ENCODE data around the gene SLC9A1.
A peak's percentile ranks its signal among the peaks of the same experiment; 100 is the strongest.
"Not testable (repeated sequence)": the region's sequence is repeated elsewhere in the genome, so short reads cannot be mapped to it uniquely, and the experiment has no call there.

SLC9A1 gene

GRCh38 chr1:27135541-27136235 is 19.2 kb downstream of the SLC9A1 start:
- no peak for DNase-seq (ENCODE audit: insufficient read length, low spot score)
- no peak for FAIRE-seq

- FAIRE-seq: no peak
Observed at GRCh38 chr1:27133991-27134390, 20.9 kb downstream of the SLC9A1 start.

GRCh38 chr1:27133158-27133557 is 21.8 kb downstream of the SLC9A1 start:
- FAIRE-seq (no peak), DNase-seq (ENCODE audit: insufficient read length, low spot score) (no peak)

More at GRCh38 chr1:27133991-27134390, 20.9 kb downstream of the SLC9A1 start:
- no peak for DNase-seq (ENCODE audit: insufficient read length, low spot score)

GRCh38 chr1:27132624-27133023 is 22.3 kb downstream of the SLC9A1 start:
- DNase-seq (ENCODE audit: insufficient read length, low spot score): no peak
- FAIRE-seq: no peak

- FAIRE-seq (no peak), DNase-seq (ENCODE audit: insufficient read length, low spot score) (no peak)
Observed at GRCh38 chr1:27132147-27132546, 22.8 kb downstream of the SLC9A1 start.

- no peak for FAIRE-seq
- no peak for DNase-seq (ENCODE audit: insufficient read length, low spot score)
Observed at GRCh38 chr1:27130798-27131197, 24.1 kb downstream of the SLC9A1 start.

GRCh38 chr1:27129225-27129624 is 25.7 kb downstream of the SLC9A1 start:
- DNase-seq (ENCODE audit: insufficient read length, low spot score) (no peak), FAIRE-seq (no peak)

- DNase-seq (ENCODE audit: insufficient read length, low spot score) (no peak), FAIRE-seq (no peak)
Observed at GRCh38 chr1:27127419-27127818, 27.5 kb downstream of the SLC9A1 start.

- DNase-seq (ENCODE audit: insufficient read length, low spot score): no peak
- no peak for FAIRE-seq
Observed at GRCh38 chr1:27126391-27126790, 28.5 kb downstream of the SLC9A1 start.

- FAIRE-seq; DNase-seq (ENCODE audit: insufficient read length, low spot score): not testable (repeated sequence)
Observed at GRCh38 chr1:27125125-27125524, 29.8 kb downstream of the SLC9A1 start.

- FAIRE-seq (no peak), DNase-seq (ENCODE audit: insufficient read length, low spot score) (no peak)
Observed at GRCh38 chr1:27124405-27124804, 30.5 kb downstream of the SLC9A1 start.

- FAIRE-seq (peak; percentile 72), DNase-seq (ENCODE audit: insufficient read length, low spot score) (peak; percentile 81)
Observed at GRCh38 chr1:27122652-27123051, 32.3 kb downstream of the SLC9A1 start.

GRCh38 chr1:27120854-27121253 is 34.1 kb downstream of the SLC9A1 start:
- DNase-seq (ENCODE audit: insufficient read length, low spot score) (no peak), FAIRE-seq (no peak)

- DNase-seq (ENCODE audit: insufficient read length, low spot score) (no peak), FAIRE-seq (no peak)
Observed at GRCh38 chr1:27118440-27118689, 36.6 kb downstream of the SLC9A1 start.

- DNase-seq (ENCODE audit: insufficient read length, low spot score) (no peak), FAIRE-seq (no peak)
Observed at GRCh38 chr1:27117733-27118439, 37.0 kb downstream of the SLC9A1 start.

GRCh38 chr1:27116697-27117096 is 38.2 kb downstream of the SLC9A1 start:
- FAIRE-seq (no peak), DNase-seq (ENCODE audit: insufficient read length, low spot score) (no peak)

GRCh38 chr1:27116232-27116631 is 38.7 kb downstream of the SLC9A1 start:
- FAIRE-seq (no peak), DNase-seq (ENCODE audit: insufficient read length, low spot score) (no peak)

- DNase-seq (ENCODE audit: insufficient read length, low spot score) (no peak), FAIRE-seq (no peak)
Observed at GRCh38 chr1:27114546-27114945, 40.4 kb downstream of the SLC9A1 start.

GRCh38 chr1:27113861-27114260 is 41.1 kb downstream of the SLC9A1 start:
- no peak for FAIRE-seq
- DNase-seq (ENCODE audit: insufficient read length, low spot score): no peak

GRCh38 chr1:27111626-27112573 is 43.0 kb downstream of the SLC9A1 start:
- peak; percentile 96 for FAIRE-seq
- DNase-seq (ENCODE audit: insufficient read length, low spot score): peak; percentile 90

GRCh38 chr1:27109103-27109822 is 45.7 kb downstream of the SLC9A1 start:
- FAIRE-seq (no peak), DNase-seq (ENCODE audit: insufficient read length, low spot score) (no peak)
